NOMO-1 treated with DMSO at 0.1 percent for 48 hours (cell line): Measurements from ENCODE around the gene PSMD1.
A peak's percentile ranks its signal among the peaks of the same experiment; 100 is the strongest.

Experiments
- DNase-seq: peaks from one replicate; lab custom pipeline; 2025; ENCODE audit not compliant: unreplicated experiment; lab: John Stamatoyannopoulos, UW

The PSMD1 gene

GRCh38 chr2:231144896-231145295 is 88.2 kb downstream of the PSMD1 start:
- no peak for DNase-seq

- no peak for DNase-seq
Measured at GRCh38 chr2:231146665-231147064, 90.0 kb downstream of the PSMD1 start.

GRCh38 chr2:231152800-231153557 is 96.3 kb downstream of the PSMD1 start:
- DNase-seq = no peak

- no peak for DNase-seq
Measured at GRCh38 chr2:231159306-231159705, 102.6 kb downstream of the PSMD1 start.

- no peak for DNase-seq
Measured at GRCh38 chr2:231160701-231161100, 104.0 kb downstream of the PSMD1 start.

GRCh38 chr2:231161252-231161839 is 104.7 kb downstream of the PSMD1 start:
- DNase-seq = peak; percentile 23

- DNase-seq = peak; percentile 16
Measured at GRCh38 chr2:231161877-231162329, 105.2 kb downstream of the PSMD1 start.

GRCh38 chr2:231163011-231163410 is 106.3 kb downstream of the PSMD1 start:
- DNase-seq = no peak

GRCh38 chr2:231163414-231164095 is 106.9 kb downstream of the PSMD1 start:
- no peak for DNase-seq

GRCh38 chr2:231167745-231168459 is 111.2 kb downstream of the PSMD1 start:
- DNase-seq = peak; percentile 25

- DNase-seq = peak; percentile 52
Measured at GRCh38 chr2:231168460-231169139, 111.9 kb downstream of the PSMD1 start.

- DNase-seq = no peak
Measured at GRCh38 chr2:231169488-231169887, 112.8 kb downstream of the PSMD1 start.

GRCh38 chr2:231170055-231170454 is 113.4 kb downstream of the PSMD1 start:
- no peak for DNase-seq

GRCh38 chr2:231172025-231172424 is 115.4 kb downstream of the PSMD1 start:
- DNase-seq = no peak

GRCh38 chr2:231174211-231174651 is 117.6 kb downstream of the PSMD1 start:
- DNase-seq = no peak

GRCh38 chr2:231176066-231176465 is 119.4 kb downstream of the PSMD1 start:
- DNase-seq = no peak

GRCh38 chr2:231177156-231178025 is 120.7 kb downstream of the PSMD1 start:
- DNase-seq = no peak

- peak; percentile 8 for DNase-seq
Measured at GRCh38 chr2:231178805-231179204, 122.1 kb downstream of the PSMD1 start.

- DNase-seq = peak; percentile 83
Measured at GRCh38 chr2:231181860-231182512, 125.3 kb downstream of the PSMD1 start.
